GM23338 (cell line): ENCODE measurements around the gene ZNF566. TPM values are rescaled to one million over a fixed set of nuclear protein-coding genes. Genes with fewer than 3 reads are reported as not detected.
A peak's percentile ranks its signal among the peaks of the same experiment; 100 is the strongest.

Experiments used
- ATAC-seq: fragments of 200-7000 bp; cut with Tn5 transposase; 3 replicates; pipeline ENCODE4 v1.9.1; 2020
- DNase-seq: peaks from one replicate; pipeline ENCODE4 v3.0.0-alpha.2; 2015; ENCODE audit warnings: low spot score
- H2AFZ ChIP-seq: fragments of 200-600 bp; sonication (generic); 2 replicates; pipeline ENCODE4 v1.8.0; 2016; ENCODE audit warnings: antibody characterized with exemption, mild to moderate bottlenecking, moderate library complexity
- H3F3A ChIP-seq: fragments of 200-600 bp; sonication (generic); replicated peaks from 2 replicates; pipeline ENCODE4 v1.8.0; 2017; ENCODE audit warnings: antibody characterized with exemption, mixed run types, low read depth
- H3K27ac ChIP-seq: fragments of 200-600 bp; sonication (generic); 2 replicates; pipeline ENCODE4 v1.6.1; 2016; ENCODE audit warnings: low read depth
- H3K27me3 ChIP-seq: fragments of 200-600 bp; sonication (generic); 2 replicates; pipeline ENCODE4 v1.8.0; 2016; ENCODE audit warnings: mild to moderate bottlenecking, mixed run types, moderate library complexity; ENCODE audit not compliant: insufficient read depth
- H3K36me3 ChIP-seq: fragments of 200-600 bp; sonication (generic); 2 replicates; pipeline ENCODE4 v1.8.0; 2016; ENCODE audit warnings: mild to moderate bottlenecking; ENCODE audit not compliant: insufficient read depth
- H3K4me1 ChIP-seq: fragments of 200-600 bp; sonication (generic); 2 replicates; pipeline ENCODE4 v1.8.0; 2016; ENCODE audit warnings: mild to moderate bottlenecking, moderate library complexity; ENCODE audit not compliant: insufficient read depth
- H3K4me2 ChIP-seq: fragments of 200-600 bp; sonication (generic); 2 replicates; pipeline ENCODE4 v1.7.1; 2017; ENCODE audit warnings: mixed run types
- H3K4me3 ChIP-seq: fragments of 200-600 bp; sonication (generic); 2 replicates; pipeline ENCODE4 v1.6.1; 2016; ENCODE audit warnings: mixed run types
- H3K79me2 ChIP-seq: fragments of 200-600 bp; sonication (generic); replicated peaks from 2 replicates; pipeline ENCODE4 v1.8.0; 2017; ENCODE audit warnings: mild to moderate bottlenecking; ENCODE audit not compliant: insufficient read depth
- H3K9me2 ChIP-seq: fragments of 200-600 bp; sonication (generic); 2 replicates; pipeline ENCODE4 v1.8.0; 2017; ENCODE audit not compliant: insufficient read depth
- H4K20me1 ChIP-seq: fragments of 200-600 bp; sonication (generic); replicated peaks from 2 replicates; pipeline ENCODE4 v1.8.0; 2017; ENCODE audit warnings: mild to moderate bottlenecking; ENCODE audit not compliant: insufficient read depth
- H3K27ac Mint-ChIP-seq: 2 replicates; pipeline ENCODE4 v1.8.0; 2020; ENCODE audit warnings: inconsistent platforms, mild to moderate bottlenecking, moderate library complexity, mixed read lengths
- H3K27me3 Mint-ChIP-seq: 3 replicates; pipeline ENCODE4 v1.8.0; 2022; ENCODE audit warnings: low read depth, mild to moderate bottlenecking, moderate library complexity, mixed read lengths, inconsistent platforms; ENCODE audit not compliant: insufficient read depth, poor library complexity
- H3K36me3 Mint-ChIP-seq: 3 replicates; pipeline ENCODE4 v1.8.0; 2021; ENCODE audit warnings: low read depth, mild to moderate bottlenecking, inconsistent platforms, moderate library complexity, mixed read lengths
- H3K4me1 Mint-ChIP-seq: 3 replicates; pipeline ENCODE4 v1.8.0; 2020; ENCODE audit warnings: mild to moderate bottlenecking, inconsistent platforms, mixed read lengths
- H3K4me3 Mint-ChIP-seq: 3 replicates; pipeline ENCODE4 v1.8.0; 2021; ENCODE audit warnings: moderate library complexity, mild to moderate bottlenecking, inconsistent platforms, mixed read lengths
- H3K9me3 Mint-ChIP-seq: 3 replicates; pipeline ENCODE4 v1.8.0; 2020; ENCODE audit warnings: moderate library complexity, mild to moderate bottlenecking, inconsistent platforms, mixed read lengths
- CREB1 ChIP-seq: fragments of 250-450 bp; sonication (Bioruptor Pico); IDR thresholded peaks from 2 replicates; pipeline ENCODE4 v1.5.0; 2020; ENCODE audit warnings: low read depth, mild to moderate bottlenecking, moderate library complexity
- CTCF ChIP-seq, 2 experiments: fragments of 200-600 bp in 1 of 2; sonication (generic) in 1 of 2; conservative IDR thresholded peaks; 2 replicates each; pipeline versions ENCODE4 v1.5.1 to v1.6.1; 2016 to 2017; ENCODE audit warnings: antibody characterized with exemption in 2 of 2, low read depth in 2 of 2, mild to moderate bottlenecking in 2 of 2, moderate library complexity in 1 of 2
- EZH2phosphoT487 ChIP-seq: fragments of 200-600 bp; sonication (generic); IDR thresholded peaks from one replicate; pipeline ENCODE4 v1.8.1; 2018; ENCODE audit warnings: antibody characterized with exemption; ENCODE audit not compliant: unreplicated experiment
- JUNB ChIP-seq: IDR thresholded peaks from one replicate; pipeline ENCODE4 v1.6.1; 2016; ENCODE audit warnings: antibody characterized with exemption; ENCODE audit not compliant: unreplicated experiment
- NANOG ChIP-seq: IDR thresholded peaks from 2 replicates; pipeline ENCODE4 v1.6.1; 2016; ENCODE audit warnings: antibody characterized with exemption, borderline replicate concordance
- STAT1 ChIP-seq: IDR thresholded peaks from one replicate; pipeline ENCODE4 v1.6.1; 2016; ENCODE audit warnings: antibody characterized with exemption; ENCODE audit not compliant: unreplicated experiment
- ZNF114 ChIP-seq: fragments of 250-450 bp; sonication (Bioruptor Pico); IDR thresholded peaks from 2 replicates; pipeline ENCODE4 v1.5.0; 2020; ENCODE audit warnings: mild to moderate bottlenecking, moderate library complexity
- polyA plus RNA-seq: library from polyadenylated mRNA; unstranded; fragments of >200 nt; fragmentation: Nextera tagmentation; extraction: Ambion mirVana; gene quantifications from 2 replicates; pipeline ENCODE4 v1.2.1, GENCODE V29; 2016
- total RNA-seq: library from RNA; depleted of rRNA; stranded (reverse); fragments of >200 nt; shearing (Covaris generic); gene quantifications from 2 replicates; pipeline ENCODE4 v1.2.3, GENCODE V29; 2014
- TF ChIP-seq, protein P1 (sequence below): IDR thresholded peaks from one replicate; pipeline ENCODE4 v1.6.1; 2018; ENCODE audit warnings: antibody characterized with exemption; ENCODE audit not compliant: unreplicated experiment

Gene ZNF566
- total and polyA plus RNA-seq, 2 experiments from 2014 or later, result 11.9 to 18.0 TPM

GRCh38 chr19:36420961-36421748, 68.2 kb downstream of the ZNF566 start:
- Histone ChIP-seq H3K36me3 (no peaks in the 10 kb centered on the region), H3K4me3 (peak overlapping the region; percentile 76), H3K79me2 (peaks cover 19% of the 10 kb centered on the region), H3K4me1 (peaks cover 9% of the 10 kb centered on the region), H3K27ac (no peak overlapping the region), H3K4me2 (peak overlapping the region; percentile 86), H4K20me1 (no peaks in the 10 kb centered on the region; the same call in 1 of the 2 replicates), H2AFZ (peak overlapping the region; percentile 96), H3K9me2 (peaks cover 3% of the 10 kb centered on the region; the same call in 1 of the 2 replicates), H3F3A (no peaks in the 10 kb centered on the region; the same call in 1 of the 2 replicates), H3K27me3 (peaks cover 48% of the 10 kb centered on the region)
- Mint-ChIP-seq H3K27ac (no peak overlapping the region), H3K36me3 (peaks cover 5% of the 10 kb centered on the region; the same call in 1 of the 3 replicates), H3K4me1 (peaks cover 16% of the 10 kb centered on the region; the same call in 2 of the 3 replicates), H3K9me3 (no peaks in the 10 kb centered on the region), H3K27me3 (peaks cover 37% of the 10 kb centered on the region), H3K4me3 (peak overlapping the region; percentile 75)
- TF ChIP-seq, protein P1, sequence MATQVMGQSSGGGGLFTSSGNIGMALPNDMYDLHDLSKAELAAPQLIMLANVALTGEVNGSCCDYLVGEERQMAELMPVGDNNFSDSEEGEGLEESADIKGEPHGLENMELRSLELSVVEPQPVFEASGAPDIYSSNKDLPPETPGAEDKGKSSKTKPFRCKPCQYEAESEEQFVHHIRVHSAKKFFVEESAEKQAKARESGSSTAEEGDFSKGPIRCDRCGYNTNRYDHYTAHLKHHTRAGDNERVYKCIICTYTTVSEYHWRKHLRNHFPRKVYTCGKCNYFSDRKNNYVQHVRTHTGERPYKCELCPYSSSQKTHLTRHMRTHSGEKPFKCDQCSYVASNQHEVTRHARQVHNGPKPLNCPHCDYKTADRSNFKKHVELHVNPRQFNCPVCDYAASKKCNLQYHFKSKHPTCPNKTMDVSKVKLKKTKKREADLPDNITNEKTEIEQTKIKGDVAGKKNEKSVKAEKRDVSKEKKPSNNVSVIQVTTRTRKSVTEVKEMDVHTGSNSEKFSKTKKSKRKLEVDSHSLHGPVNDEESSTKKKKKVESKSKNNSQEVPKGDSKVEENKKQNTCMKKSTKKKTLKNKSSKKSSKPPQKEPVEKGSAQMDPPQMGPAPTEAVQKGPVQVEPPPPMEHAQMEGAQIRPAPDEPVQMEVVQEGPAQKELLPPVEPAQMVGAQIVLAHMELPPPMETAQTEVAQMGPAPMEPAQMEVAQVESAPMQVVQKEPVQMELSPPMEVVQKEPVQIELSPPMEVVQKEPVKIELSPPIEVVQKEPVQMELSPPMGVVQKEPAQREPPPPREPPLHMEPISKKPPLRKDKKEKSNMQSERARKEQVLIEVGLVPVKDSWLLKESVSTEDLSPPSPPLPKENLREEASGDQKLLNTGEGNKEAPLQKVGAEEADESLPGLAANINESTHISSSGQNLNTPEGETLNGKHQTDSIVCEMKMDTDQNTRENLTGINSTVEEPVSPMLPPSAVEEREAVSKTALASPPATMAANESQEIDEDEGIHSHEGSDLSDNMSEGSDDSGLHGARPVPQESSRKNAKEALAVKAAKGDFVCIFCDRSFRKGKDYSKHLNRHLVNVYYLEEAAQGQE, result no peak
- TF ChIP-seq EZH2phosphoT487 (no peak), CREB1 (no peak), STAT1 (no peak), NANOG (no peak), ZNF114 (no peak), JUNB (no peak), CTCF (conservative IDR thresholded peaks at IDR 0.05; ENCODE audit: low read depth in 2 of 2) (peak in 1 of 2 experiments; percentile 35; a peak in 2 of 4 replicates)
- ATAC-seq, result peak; percentile 53
- peak; percentile 76 for DNase-seq
